Measurements from ENCODE around the gene ZNF699.

GRCh38 chr19:9306443-9306842 is 3.2 kb downstream of the ZNF699 start:
- TF ChIP-seq CTCF (conservative IDR thresholded peaks at IDR 0.05): no peak
- TF ChIP-seq ZFX (IDR thresholded peaks at IDR 0.05): no peak

Data from C4-2B (cell line).